Measurements from ENCODE around the gene TXNDC11. TPM values are rescaled to one million over a fixed set of nuclear protein-coding genes. Genes with fewer than 3 reads are reported as not detected.
"Not testable (repeated sequence)": the region's sequence is repeated elsewhere in the genome, so short reads cannot be mapped to it uniquely, and the experiment has no call there.

TXNDC11 gene
- polyA plus RNA-seq, 1 donor (not counting 4 experiments of a cell fraction or from before 2014, with no cell fraction given): 35.9 TPM

- Histone ChIP-seq H3K27ac (ENCODE audit: control insufficient read depth, insufficient read depth, low read length) (no peak overlapping the region), H3K36me3 (ENCODE audit: control insufficient read depth in 2 of 2, extremely low read depth in 1 of 2, insufficient read depth in 2 of 2, low read length in 2 of 2) (peaks cover 3 to 7% of the 10 kb centered on the region in 2 experiments), H3K4me3 (ENCODE audit: control insufficient read depth in 2 of 3, extremely low read depth in 1 of 3, insufficient read depth in 2 of 3, low read depth in 1 of 3, low read length in 3 of 3) (no peak overlapping the region), H3K4me2 (ENCODE audit: control insufficient read depth, extremely low read depth, insufficient read depth, low read depth, low read length) (no peak overlapping the region), H3K27me3 (ENCODE audit: control insufficient read depth, extremely low read depth, insufficient read depth, low read length) (no peaks in the 10 kb centered on the region), H3K79me2 (ENCODE audit: control insufficient read depth, insufficient read depth, low read length) (peaks cover 98% of the 10 kb centered on the region), H4K20me1 (ENCODE audit: control insufficient read depth, extremely low read depth, insufficient read depth, low read length) (peaks cover 3% of the 10 kb centered on the region), H3K9me1 (ENCODE audit: control insufficient read depth, extremely low read depth, insufficient read depth, low read length) (peaks cover 3% of the 10 kb centered on the region), H3K9me3 (ENCODE audit: control insufficient read depth, low read depth, low read length) (no peaks in the 10 kb centered on the region), H3K4me1 (ENCODE audit: control insufficient read depth, extremely low read depth, insufficient read depth, low read length) (peaks cover 23% of the 10 kb centered on the region), H3K9ac (ENCODE audit: control insufficient read depth, extremely low read depth, insufficient read depth, low read length) (no peak overlapping the region), H2AFZ (ENCODE audit: control insufficient read depth, low read length) (no peak overlapping the region)
- dilution Hi-C loops (cut with MboI; ENCODE audit: extremely low pct_ligation_motif_present, low sequenced_read_pairs): no loop called here
- DNase-seq (ENCODE audit: low read depth, low spot score) (no peak), FAIRE-seq (no peak)
- no peak for TF ChIP-seq EZH2 (IDR thresholded peaks at IDR 0.05; ENCODE audit: low read length)
- TF ChIP-seq, protein P1, sequence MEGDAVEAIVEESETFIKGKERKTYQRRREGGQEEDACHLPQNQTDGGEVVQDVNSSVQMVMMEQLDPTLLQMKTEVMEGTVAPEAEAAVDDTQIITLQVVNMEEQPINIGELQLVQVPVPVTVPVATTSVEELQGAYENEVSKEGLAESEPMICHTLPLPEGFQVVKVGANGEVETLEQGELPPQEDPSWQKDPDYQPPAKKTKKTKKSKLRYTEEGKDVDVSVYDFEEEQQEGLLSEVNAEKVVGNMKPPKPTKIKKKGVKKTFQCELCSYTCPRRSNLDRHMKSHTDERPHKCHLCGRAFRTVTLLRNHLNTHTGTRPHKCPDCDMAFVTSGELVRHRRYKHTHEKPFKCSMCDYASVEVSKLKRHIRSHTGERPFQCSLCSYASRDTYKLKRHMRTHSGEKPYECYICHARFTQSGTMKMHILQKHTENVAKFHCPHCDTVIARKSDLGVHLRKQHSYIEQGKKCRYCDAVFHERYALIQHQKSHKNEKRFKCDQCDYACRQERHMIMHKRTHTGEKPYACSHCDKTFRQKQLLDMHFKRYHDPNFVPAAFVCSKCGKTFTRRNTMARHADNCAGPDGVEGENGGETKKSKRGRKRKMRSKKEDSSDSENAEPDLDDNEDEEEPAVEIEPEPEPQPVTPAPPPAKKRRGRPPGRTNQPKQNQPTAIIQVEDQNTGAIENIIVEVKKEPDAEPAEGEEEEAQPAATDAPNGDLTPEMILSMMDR (optimal IDR thresholded peaks at IDR 0.05 in 1 of 3, IDR thresholded peaks at IDR 0.05 in 1 of 3, conservative IDR thresholded peaks at IDR 0.05 in 1 of 3; ENCODE audit: extremely low read depth in 1 of 3, insufficient read depth in 2 of 3, low read length in 3 of 3): no peak
Observed at GRCh38 chr16:11791144-11791828, 48.6 kb upstream of the TXNDC11 start.

DNA sequence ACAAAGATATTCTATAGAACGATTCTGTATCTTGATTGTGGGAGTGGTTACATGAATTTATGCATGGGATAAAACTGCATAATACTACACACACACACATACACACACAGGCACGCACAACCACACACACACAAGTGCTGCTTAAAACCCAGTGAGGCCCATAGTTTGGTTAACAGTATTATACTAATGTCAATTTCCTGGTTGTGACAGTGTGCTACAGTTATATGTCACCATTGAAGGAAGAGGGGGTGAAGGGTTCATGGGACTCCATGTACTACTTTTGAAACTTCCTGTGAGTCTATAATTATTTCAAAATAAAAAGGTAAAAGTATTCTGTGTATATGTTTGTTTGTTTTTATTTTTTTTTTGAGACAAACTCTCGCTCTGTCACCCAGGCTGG, 46.3 kb upstream of the TXNDC11 start:
- dilution Hi-C loops (cut with MboI; ENCODE audit: extremely low pct_ligation_motif_present, low sequenced_read_pairs): no loop called here
- no peak for TF ChIP-seq EZH2 (IDR thresholded peaks at IDR 0.05; ENCODE audit: low read length)
- TF ChIP-seq, protein P1 (optimal IDR thresholded peaks at IDR 0.05 in 1 of 3, IDR thresholded peaks at IDR 0.05 in 1 of 3, conservative IDR thresholded peaks at IDR 0.05 in 1 of 3; ENCODE audit: extremely low read depth in 1 of 3, insufficient read depth in 2 of 3, low read length in 3 of 3): no peak
- FAIRE-seq: no peak

GRCh38 chr16:11784980-11785599, 42.4 kb upstream of the TXNDC11 start:
- H3K4me3 ChIP-seq (ENCODE audit: control insufficient read depth in 2 of 3, extremely low read depth in 1 of 3, insufficient read depth in 2 of 3, low read depth in 1 of 3, low read length in 3 of 3); H3K27me3 ChIP-seq (ENCODE audit: control insufficient read depth, extremely low read depth, insufficient read depth, low read length); dilution Hi-C loops (cut with MboI; ENCODE audit: extremely low pct_ligation_motif_present, low sequenced_read_pairs); H3K4me2 ChIP-seq (ENCODE audit: control insufficient read depth, extremely low read depth, insufficient read depth, low read depth, low read length); H3K9ac ChIP-seq (ENCODE audit: control insufficient read depth, extremely low read depth, insufficient read depth, low read length); H3K9me1 ChIP-seq (ENCODE audit: control insufficient read depth, extremely low read depth, insufficient read depth, low read length); DNase-seq (ENCODE audit: low read depth, low spot score); H3K36me3 ChIP-seq (ENCODE audit: control insufficient read depth in 2 of 2, extremely low read depth in 1 of 2, insufficient read depth in 2 of 2, low read length in 2 of 2); H4K20me1 ChIP-seq (ENCODE audit: control insufficient read depth, extremely low read depth, insufficient read depth, low read length); FAIRE-seq; H3K27ac ChIP-seq (ENCODE audit: control insufficient read depth, insufficient read depth, low read length); H3K9me3 ChIP-seq (ENCODE audit: control insufficient read depth, low read depth, low read length); H2AFZ ChIP-seq (ENCODE audit: control insufficient read depth, low read length): not testable (repeated sequence)
- H3K79me2 ChIP-seq (ENCODE audit: control insufficient read depth, insufficient read depth, low read length): peaks cover 71% of the 10 kb centered on the region
- peaks cover 35% of the 10 kb centered on the region for H3K4me1 ChIP-seq (ENCODE audit: control insufficient read depth, extremely low read depth, insufficient read depth, low read length)

More for the DNA sequence above, 46.3 kb upstream of the TXNDC11 start:
- no peak for DNase-seq (ENCODE audit: low read depth, low spot score)
- Histone ChIP-seq H3K4me2 (ENCODE audit: control insufficient read depth, extremely low read depth, insufficient read depth, low read depth, low read length) (no peak overlapping the region), H4K20me1 (ENCODE audit: control insufficient read depth, extremely low read depth, insufficient read depth, low read length) (peaks cover 3% of the 10 kb centered on the region), H3K4me1 (ENCODE audit: control insufficient read depth, extremely low read depth, insufficient read depth, low read length) (peaks cover 12% of the 10 kb centered on the region), H3K79me2 (ENCODE audit: control insufficient read depth, insufficient read depth, low read length) (peaks cover 93% of the 10 kb centered on the region), H3K27ac (ENCODE audit: control insufficient read depth, insufficient read depth, low read length) (no peak overlapping the region), H3K9ac (ENCODE audit: control insufficient read depth, extremely low read depth, insufficient read depth, low read length) (no peak overlapping the region), H3K27me3 (ENCODE audit: control insufficient read depth, extremely low read depth, insufficient read depth, low read length) (no peaks in the 10 kb centered on the region), H3K4me3 (ENCODE audit: control insufficient read depth in 2 of 3, extremely low read depth in 1 of 3, insufficient read depth in 2 of 3, low read depth in 1 of 3, low read length in 3 of 3) (no peak overlapping the region), H3K36me3 (ENCODE audit: control insufficient read depth in 2 of 2, extremely low read depth in 1 of 2, insufficient read depth in 2 of 2, low read length in 2 of 2) (peaks cover 3 to 7% of the 10 kb centered on the region in 2 experiments), H3K9me3 (ENCODE audit: control insufficient read depth, low read depth, low read length) (no peaks in the 10 kb centered on the region), H3K9me1 (ENCODE audit: control insufficient read depth, extremely low read depth, insufficient read depth, low read length) (peaks cover 1% of the 10 kb centered on the region), H2AFZ (ENCODE audit: control insufficient read depth, low read length) (no peak overlapping the region)
